ENCODE results near the gene COPS3.
"Not testable (repeated sequence)": the region's sequence is repeated elsewhere in the genome, so short reads cannot be mapped to it uniquely, and the experiment has no call there.

COPS3 gene

DNA sequence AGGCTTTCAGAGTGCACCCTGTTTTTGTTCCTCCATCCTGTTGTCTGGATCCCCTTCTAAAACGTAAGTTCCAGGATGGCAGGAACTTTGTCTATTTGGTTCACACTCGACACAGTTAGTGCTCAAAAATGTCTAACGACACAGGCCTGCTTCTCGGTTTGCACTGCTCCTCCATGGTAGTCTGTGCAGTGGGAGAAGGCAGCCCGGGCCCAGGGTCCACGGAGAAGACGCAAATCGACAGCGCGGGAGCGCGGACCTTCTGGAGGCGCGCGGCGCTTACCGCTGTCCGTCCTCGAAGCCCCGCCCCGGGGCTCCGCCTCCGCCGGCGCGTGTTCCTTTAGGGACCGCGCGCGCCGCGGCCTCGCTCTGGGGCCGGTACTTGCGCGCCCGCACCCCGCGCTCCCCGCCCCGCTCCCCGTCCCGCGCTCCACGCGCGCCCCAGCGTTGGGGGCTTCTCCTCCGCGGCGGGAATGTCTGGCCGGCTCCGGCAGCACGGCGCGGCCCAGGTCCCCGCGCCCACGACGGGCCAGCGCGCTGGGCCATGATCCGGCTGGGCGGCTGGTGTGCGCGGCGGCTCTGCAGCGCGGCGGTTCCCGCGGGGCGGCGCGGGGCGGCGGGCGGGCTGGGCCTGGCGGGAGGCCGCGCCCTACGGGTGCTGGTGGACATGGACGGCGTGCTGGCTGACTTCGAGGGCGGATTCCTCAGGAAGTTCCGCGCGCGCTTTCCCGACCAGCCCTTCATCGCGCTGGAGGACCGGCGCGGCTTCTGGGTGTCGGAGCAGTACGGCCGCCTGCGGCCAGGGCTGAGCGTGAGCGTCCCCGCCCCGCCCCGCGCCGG is 22.2 kb upstream of the COPS3 start, which contains the start of gene NT5M:
Gene NT5M (plus strand): TSS at position 364 of the 837 bp plus-strand sequence. CDS start 178 bp downstream, at position 542.
- in situ Hi-C loops (cut with HindIII; ENCODE audit: low sequenced_read_pairs), result no loop called here

DNA sequence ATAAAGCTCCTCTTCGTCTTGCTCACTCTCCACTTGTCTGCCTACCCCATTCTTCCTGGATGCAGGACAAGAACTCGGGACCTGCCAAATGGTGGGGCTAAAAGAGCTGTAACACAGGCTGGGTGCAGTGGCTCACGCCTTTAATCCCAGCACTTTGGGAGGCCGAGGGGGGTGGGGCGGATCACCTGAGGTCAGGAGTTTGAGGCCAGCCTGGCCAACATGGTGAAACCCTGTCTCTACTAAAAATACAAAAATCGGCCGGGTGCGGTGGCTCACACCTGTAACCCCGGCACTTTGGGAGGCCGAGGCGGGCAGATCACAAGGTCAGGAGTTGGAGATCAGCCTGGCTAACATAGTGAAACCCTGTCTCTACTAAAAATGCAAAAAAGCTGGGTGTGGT is 20.6 kb upstream of the COPS3 start:
- in situ Hi-C loops (cut with HindIII; ENCODE audit: low sequenced_read_pairs), result not testable (repeated sequence)

DNA sequence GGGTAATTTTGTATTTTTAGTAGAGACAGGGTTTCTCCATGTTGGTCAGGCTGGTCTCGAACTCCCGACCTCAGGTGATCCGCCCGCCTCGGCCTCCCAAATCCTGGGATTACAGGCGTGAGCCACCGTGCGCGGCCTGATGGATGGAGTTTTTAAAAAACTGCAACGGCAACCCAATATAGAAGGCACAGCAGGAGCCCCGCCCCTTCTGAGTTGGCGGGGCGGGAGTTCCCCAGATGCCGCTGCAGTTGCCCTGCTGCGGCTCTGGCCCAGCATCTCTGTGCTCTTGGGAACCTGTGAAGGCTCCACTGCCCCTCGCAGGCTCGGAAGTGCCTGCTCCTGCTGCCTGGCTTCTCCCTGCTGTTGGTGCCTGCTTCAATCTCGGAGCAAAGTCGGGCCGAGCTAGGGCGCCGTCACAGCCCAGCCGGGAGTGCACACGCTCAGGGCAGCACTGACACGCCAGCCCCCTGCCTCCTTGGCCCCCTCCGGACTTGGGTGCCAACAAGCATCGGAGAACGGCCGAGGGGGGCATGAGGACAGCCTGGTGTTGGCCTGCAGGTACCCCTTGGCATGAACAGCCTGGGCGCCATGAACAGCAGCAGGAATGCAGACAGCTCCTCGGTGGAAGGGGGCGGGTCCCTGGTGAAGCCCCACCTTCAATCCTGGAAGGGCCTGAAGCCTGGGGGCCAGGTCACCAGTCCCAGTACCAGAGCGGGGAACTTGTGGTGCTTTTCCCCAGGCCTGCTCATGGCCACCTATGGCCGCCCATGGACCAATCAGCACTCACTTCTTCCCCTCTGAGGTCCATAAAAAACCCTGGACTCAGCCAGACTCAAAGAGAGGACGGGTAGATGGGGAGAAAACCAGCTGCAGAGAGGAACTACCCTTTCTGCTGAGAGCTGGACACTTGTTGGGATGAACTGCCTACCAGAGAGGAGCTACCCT is 19.9 kb upstream of the COPS3 start:
- in situ Hi-C loops (cut with HindIII; ENCODE audit: low sequenced_read_pairs), result no loop called here

DNA sequence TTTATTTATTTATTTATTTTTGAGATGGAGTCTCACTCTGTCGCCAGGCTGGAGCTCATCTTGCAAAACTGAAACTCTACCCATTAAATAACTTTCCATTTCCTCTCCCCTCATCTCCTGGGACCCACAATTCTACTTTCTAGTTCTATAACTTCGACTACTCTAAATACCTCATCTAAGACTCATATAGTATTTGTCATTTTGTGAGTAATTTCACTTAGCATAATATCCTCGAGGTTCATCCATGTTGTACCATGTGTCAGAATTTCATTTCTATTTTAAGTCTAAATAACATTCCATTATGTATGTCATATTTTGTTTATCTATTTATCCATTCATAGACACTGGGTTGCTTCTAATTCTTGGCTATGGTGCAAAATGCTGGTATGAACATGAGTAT is 17.1 kb upstream of the COPS3 start:
- in situ Hi-C loops (cut with HindIII; ENCODE audit: low sequenced_read_pairs), result no loop called here

DNA sequence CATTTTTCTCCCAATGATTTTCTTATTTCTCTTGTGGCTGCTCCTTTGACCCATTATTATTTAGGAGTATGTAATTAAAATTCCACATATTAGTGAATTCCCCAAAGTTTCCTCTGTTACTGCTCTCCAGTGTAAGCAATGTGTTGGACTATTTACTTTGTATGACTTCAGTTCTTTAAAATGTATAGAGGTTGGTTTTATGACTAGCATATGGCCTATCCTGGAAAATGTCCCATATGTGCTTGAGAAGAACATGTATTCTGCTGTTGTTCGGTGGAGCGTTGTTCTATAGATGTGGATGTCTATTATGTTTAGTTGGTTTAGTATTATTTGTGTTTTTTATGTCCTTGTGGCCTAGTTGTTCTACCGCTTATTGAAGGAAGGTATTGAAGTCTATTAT is 16.2 kb upstream of the COPS3 start:
- in situ Hi-C loops (cut with HindIII; ENCODE audit: low sequenced_read_pairs), result no loop called here

DNA sequence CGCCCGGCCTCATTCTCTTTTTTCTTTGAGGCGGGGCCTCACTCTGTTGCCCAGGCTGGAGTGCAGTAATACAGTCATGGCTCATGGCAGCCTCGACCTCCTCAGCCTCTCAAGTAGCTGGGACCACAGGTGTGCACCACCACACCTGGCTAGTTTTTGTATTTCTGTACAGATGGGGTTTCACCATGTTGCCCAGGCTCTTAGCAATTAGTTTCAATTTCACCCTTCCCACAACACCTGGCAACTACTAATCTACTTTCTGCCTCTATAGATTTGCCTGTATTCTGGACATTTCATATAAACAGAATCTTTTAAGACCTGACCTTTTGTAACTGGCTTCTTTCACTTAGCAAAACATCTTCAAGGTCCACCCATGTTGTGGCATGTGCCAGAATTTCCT is 14.1 kb upstream of the COPS3 start:
- in situ Hi-C loops (cut with HindIII; ENCODE audit: low sequenced_read_pairs), result no loop called here

DNA sequence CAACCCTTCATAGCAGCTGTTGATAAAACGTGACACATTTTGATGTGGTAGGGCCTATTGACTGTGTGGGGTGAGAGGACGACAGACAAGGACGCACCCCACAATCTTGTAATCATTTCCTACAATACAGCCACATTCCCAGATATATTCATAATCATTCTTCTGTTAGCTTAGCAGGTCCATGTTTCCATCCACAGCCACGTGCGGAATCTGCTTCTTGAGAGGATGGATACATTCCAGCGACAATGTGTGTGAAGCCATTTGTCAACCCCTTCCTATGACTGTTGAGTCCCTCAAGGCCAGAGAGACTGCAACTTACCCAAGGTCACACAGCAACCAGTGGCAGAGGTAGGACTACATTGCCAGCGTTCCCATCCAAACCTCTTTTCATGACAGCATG is 8.7 kb upstream of the COPS3 start:
- in situ Hi-C loops (cut with HindIII; ENCODE audit: low sequenced_read_pairs), result no loop called here

DNA sequence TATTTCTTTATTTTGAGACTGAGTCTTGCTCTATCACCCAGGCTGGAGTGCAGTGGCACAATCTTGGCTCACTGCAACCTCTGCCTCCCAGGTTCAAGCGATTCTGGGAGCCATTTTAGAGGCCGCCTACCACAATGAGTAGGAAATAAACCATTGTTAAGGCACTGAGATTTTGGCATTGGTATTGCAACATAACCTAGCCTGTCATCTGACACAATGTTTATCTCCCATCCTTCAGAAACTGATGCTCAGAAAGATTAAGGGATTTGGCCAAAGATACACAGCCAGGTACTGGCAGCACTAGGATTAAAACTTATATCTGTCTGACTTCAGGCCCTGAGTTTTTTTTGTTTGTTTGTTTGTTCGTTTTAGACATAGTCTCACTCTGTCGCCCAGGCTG is 8.0 kb upstream of the COPS3 start:
- in situ Hi-C loops (cut with HindIII; ENCODE audit: low sequenced_read_pairs), result no loop called here

DNA sequence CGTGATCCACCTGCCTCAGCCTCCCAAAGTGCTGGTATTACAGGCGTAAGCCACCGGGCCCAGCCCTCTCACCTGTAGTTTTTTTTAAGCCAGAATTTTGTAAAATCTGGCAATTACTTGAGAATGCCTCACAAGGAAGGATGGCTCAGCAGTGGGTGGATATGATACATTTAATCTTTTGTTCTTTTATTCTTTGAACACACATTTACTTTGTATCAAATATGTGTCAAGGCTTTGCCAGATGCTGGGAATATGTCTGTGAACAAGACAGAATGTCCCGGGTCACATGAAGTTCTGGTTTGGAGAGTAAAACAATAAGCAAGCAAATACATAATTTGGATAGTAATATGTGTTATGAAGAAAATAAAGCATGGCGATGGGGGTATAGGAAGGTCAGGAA is 4.9 kb upstream of the COPS3 start:
- in situ Hi-C loops (cut with HindIII; ENCODE audit: low sequenced_read_pairs), result no loop called here

DNA sequence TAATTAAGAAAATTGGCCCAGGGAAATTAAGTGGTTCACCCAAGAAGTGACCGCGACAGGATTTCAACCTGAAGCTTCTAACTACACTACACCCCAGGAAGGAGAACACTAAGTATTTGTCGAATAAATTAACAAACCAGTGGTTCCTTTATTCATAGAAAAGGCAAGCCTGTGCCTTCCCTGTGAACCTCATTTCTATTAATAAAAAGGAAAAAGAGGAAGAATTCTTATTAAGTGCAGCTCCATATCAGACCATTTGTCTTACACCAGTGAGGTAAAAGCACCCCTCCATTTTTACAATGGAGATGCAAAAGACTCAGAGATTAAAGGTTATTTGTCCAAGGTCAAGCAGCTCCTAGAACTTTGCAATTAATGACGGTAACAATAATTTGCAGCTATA is 1.7 kb downstream of the COPS3 start:
- in situ Hi-C loops (cut with HindIII; ENCODE audit: low sequenced_read_pairs), result no loop called here

DNA sequence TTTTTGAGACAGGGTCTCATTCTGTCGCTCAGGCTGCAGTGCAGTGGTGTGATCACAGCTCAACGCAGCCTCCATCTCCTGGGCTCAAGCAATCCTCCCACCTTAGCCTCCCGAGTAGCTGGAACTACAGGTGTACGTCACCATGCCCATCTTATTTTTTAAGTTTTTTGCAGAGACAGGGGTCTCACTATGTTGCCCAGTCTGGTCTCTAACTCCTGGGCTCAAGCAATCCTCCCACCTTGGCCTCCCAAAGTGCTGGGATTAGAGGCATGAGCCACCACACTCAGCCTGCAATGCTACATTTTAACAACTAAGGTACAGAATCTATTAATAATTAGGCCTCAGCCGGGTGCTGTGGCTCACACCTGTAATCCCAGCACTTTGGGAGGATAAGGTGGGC is 3.6 kb downstream of the COPS3 start:
- in situ Hi-C loops (cut with HindIII; ENCODE audit: low sequenced_read_pairs), result not testable (repeated sequence)

DNA sequence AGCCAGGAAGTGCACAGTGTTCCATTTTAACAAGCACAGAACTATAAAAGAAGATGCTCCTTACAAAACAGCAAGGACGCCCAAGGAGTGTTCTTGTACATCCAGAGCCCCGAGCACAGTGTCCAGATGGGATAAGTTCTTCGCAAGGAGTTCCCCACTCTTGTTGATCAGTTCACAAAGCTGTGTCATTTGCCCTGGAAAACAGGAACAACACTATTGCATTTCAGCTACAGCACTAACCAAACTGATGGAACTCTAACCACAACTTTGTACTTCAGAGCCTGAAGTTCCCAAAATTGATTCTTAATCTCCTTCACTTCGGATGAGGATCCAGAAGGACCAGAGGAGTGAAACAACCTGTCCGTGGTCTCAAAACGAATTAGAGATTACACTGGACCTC is 5.1 kb downstream of the COPS3 start:
- in situ Hi-C loops (cut with HindIII; ENCODE audit: low sequenced_read_pairs), result no loop called here

DNA sequence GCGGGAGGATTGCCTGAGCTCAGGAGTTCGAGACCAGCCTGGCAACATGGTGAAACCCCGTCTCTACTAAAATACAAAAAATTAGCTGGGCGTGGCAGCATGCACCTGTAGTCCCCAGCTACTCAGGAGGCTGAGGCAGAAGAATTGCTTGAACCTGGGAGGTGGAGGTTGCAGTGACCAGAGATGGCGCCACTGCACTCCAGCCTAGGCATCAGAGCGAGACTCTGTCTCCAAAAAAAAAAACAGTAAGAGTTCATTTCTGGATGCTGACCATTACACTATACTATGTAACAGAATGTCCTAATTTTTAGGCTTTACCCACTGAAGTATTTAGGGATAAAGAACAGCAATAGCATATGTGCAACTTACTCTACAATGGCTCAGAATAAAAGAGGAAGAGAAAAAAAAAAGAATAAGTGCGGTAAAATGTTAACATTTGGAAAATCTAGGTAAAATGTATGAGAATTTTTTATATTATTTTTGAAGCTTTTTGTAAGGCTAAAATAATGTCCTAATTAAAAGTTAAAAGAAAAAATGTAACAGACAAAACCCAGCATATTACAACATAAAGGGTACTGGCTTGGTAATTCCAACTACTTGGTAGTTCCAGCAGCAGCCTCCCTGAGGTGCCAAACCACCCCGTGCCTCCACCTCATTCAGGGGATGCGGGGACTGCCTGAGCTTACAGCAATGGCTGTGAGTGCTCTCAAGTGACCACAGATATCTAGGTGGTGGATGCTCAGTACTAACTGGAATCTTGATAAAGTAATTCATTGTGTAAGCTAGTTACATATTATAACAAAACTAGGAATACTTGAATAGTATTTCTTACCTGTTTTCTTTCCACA is 10.9 kb downstream of the COPS3 start:
- in situ Hi-C loops (cut with HindIII; ENCODE audit: low sequenced_read_pairs), result no loop called here

DNA sequence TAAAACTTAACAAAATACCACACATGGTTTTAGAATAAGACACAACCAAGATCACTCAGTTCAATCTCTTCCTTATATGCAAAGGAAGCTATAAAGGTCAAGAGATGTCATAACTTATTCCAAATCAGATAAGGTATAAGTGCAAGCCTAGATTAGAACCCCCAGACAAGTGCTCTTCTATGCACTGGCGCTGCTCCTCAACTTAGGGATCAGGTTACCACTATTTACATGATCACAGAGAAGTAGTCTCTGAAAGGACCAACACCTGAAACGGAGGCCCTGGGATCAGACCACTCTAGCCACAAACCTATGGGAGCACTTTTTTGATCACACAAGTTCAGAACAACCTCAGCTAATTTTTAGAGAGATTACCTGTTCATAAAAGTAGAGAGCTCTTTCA is 16.6 kb downstream of the COPS3 start:
- in situ Hi-C loops (cut with HindIII; ENCODE audit: low sequenced_read_pairs), result no loop called here

DNA sequence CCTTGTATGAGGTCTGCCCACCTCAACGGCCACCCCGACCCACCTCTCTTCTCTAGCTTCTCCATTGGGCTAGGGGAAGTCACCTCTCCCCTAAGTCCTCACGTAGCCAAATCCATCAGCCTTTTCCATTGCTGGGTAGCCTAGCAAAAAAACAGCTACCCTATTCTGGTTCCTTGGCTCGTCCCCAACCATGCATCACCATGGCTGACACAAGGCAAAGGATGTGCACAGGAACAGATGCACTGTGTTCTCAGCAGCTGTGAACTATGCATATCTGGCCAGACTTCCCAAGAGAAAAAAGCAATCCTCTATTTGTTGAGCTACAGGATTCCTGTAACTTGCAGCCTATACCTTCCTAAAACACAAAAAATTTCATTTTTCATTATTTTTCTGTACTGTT is 22.0 kb downstream of the COPS3 start:
- in situ Hi-C loops (cut with HindIII; ENCODE audit: low sequenced_read_pairs), result no loop called here

DNA sequence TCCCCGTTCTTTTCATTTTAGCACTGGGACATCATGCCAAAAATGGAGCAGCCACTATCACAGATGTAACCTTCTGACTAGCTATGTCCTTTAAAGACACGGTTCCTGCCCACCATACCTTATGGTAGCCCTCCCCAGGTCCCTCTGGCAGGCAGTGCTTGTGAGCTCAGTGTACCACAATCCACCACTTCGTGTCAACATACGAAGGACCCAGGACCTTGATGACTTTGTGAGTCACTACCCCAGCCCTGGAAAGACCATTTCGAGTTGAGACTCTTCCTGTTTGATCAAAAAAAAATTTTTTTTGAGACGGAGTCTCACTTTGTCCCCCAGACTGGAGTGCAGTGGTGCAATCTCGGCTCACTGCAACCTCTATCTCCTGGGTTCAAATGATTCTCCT is 23.0 kb downstream of the COPS3 start:
- in situ Hi-C loops (cut with HindIII; ENCODE audit: low sequenced_read_pairs), result no loop called here

DNA sequence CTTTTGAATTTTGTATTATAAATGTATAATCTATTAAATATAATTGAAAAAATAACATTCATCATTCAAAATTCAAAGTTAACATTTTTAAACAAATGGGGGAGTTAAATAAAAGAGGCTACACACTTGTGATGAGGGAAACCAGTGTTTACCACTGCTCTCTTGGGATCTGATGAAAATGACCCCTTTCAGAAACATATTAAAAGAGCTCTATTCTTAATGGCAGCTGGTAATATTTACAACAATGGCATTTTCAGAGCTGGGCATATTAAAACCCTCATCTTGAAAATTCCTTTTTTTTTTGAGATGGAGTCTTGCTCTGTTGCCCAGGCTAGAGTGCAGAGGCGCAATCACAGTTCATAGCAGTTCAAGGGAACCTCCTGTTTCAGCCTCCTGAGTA is 24.7 kb downstream of the COPS3 start:
- in situ Hi-C loops (cut with HindIII; ENCODE audit: low sequenced_read_pairs), result no loop called here

DNA sequence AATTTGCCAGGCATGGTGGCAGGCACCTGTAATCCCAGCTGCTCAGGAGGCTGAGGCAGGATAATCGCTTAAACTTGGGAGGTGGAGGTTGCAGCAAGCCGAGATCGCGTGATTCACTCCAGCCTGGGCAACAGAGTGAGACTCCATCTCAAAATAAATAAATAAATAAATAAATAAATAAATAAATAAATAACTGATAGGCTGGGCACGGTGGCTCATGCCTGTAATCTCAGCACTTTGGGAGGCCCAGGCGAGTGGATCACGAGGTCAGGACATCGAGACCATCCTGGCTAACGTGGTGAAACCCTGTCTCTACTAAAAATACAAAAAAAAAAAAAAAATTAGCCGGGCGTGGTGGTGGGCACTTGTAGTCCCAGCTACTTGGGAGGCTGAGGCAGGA is 25.4 kb downstream of the COPS3 start:
- in situ Hi-C loops (cut with HindIII; ENCODE audit: low sequenced_read_pairs), result not testable (repeated sequence)

DNA sequence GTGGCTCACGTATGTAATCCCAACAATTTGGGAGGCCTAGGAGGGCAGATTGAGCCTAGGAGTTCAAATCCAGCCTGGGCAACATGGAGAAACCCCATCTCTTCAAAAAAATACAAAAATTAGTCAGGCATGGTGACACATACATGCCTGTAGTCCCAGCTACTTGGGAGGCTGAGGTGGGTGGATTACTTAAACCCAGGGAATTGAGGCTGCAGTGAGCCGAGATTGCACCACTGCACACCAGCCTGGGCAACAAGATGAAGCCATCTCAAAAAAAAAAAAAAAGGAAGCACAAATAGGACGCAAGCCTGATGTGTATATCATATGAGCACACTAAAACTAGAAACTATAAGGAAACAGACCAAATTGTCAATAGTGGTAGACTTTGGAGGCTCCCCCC is 27.0 kb downstream of the COPS3 start:
- in situ Hi-C loops (cut with HindIII; ENCODE audit: low sequenced_read_pairs), result no loop called here

DNA sequence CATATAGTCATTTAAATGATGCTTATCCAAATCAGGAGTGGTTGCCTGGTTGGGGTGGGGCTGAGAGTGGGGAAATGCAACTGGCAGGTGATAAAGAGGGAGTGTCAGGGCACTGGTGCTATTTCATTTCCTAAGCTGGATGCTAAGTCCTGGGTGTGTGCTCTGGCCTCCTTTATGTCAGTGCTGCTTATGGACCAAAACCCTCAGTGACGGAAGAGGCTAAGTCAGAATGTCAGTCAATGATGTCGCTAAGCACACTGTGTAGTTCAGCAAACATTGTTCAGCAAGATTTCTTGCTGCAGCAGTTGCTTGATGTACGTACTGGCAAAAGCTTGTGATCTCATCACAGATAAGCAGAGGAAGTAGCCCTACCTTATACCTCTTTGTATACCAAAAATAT is 27.6 kb downstream of the COPS3 start:
- in situ Hi-C loops (cut with HindIII; ENCODE audit: low sequenced_read_pairs), result no loop called here

DNA sequence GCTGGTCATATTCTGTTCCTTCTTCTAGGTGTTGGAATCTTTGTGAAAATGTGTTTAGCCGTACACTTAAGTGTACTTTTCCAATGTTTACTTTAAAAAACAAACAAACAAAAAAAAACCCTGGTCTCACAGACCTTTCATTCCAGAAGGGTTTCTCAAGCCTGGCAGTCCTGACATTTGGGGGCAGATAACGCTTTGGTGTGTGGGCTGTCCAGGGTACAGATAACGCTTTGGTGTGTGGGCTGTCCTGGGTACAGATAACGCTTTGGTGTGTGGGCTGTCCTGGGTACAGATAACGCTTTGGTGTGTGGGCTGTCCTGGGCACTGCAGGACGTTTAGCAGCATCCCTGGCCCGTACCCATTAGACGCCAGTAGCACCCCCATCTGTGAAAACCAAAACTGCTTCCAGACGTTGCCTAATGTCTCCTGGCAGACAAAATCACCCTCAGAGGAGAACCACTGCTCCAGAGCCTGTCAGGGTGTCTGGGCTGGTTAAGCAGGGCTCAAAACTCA is 28.8 kb downstream of the COPS3 start:
- in situ Hi-C loops (cut with HindIII; ENCODE audit: low sequenced_read_pairs), result no loop called here
